ENCODE results near the gene CWC22.

- TF ChIP-seq SUZ12 (IDR thresholded peaks at IDR 0.05) = no peak
- no peak for TF ChIP-seq HDGF (IDR thresholded peaks at IDR 0.05; ENCODE audit: borderline replicate concordance)
- TF ChIP-seq TARDBP (IDR thresholded peaks at IDR 0.05) = no peak
- TF ChIP-seq SP1 (IDR thresholded peaks at IDR 0.05) = no peak
- no peak for TF ChIP-seq LEF1 (IDR thresholded peaks at IDR 0.05; ENCODE audit: borderline replicate concordance)
- TF ChIP-seq FOXM1 (IDR thresholded peaks at IDR 0.05; ENCODE audit: borderline replicate concordance) = no peak
- TF ChIP-seq ZNF384 (IDR thresholded peaks at IDR 0.05) = no peak
- no peak for TF ChIP-seq FOXA1 (IDR thresholded peaks at IDR 0.05)
These were observed 23.7 kb downstream of the CWC22 start for GRCh38 chr2:179983250-179983932.

All from HEK293T (cell line).